HepG2 (cell line): ENCODE results near the gene IRF3. TPM values are rescaled to one million over a fixed set of nuclear protein-coding genes. Genes with fewer than 3 reads are reported as not detected.
A peak's percentile ranks its signal among the peaks of the same experiment; 100 is the strongest.

ENCODE experiments used
- AFF4 ChIP-seq: sonication (generic); formaldehyde crosslinking; IDR thresholded peaks from 2 replicates; pipeline ENCODE4 v1.4.0; 2020; ENCODE audit warnings: missing genetic modification reagents
- ARID2 ChIP-seq: sonication (generic); formaldehyde crosslinking; IDR thresholded peaks from 2 replicates; pipeline ENCODE4 v1.8.1; 2022; ENCODE audit warnings: mild to moderate bottlenecking, missing genetic modification reagents, borderline replicate concordance
- DMTF1 ChIP-seq: sonication (generic); formaldehyde crosslinking; IDR thresholded peaks from 2 replicates; pipeline ENCODE4 v1.4.0; 2020; ENCODE audit warnings: mild to moderate bottlenecking, missing genetic modification reagents
- ERF ChIP-seq: IDR thresholded peaks from 2 replicates; pipeline ENCODE4 v1.6.1; 2018; ENCODE audit warnings: missing biosample characterization, missing genetic modification reagents
- FLYWCH1 ChIP-seq: sonication (generic); formaldehyde crosslinking; IDR thresholded peaks from 2 replicates; pipeline ENCODE4 v1.8.1; 2023; ENCODE audit warnings: mild to moderate bottlenecking, missing genetic modification reagents
- HNRNPLL ChIP-seq: fragments of 200-400 bp; formaldehyde crosslinking; IDR thresholded peaks from 2 replicates; pipeline ENCODE4 v1.6.1; 2017; ENCODE audit warnings: mild to moderate bottlenecking, low read depth, low read length; ENCODE audit not compliant: poor library complexity, severe bottlenecking
- NCOA1 ChIP-seq: sonication (generic); formaldehyde crosslinking; IDR thresholded peaks from 2 replicates; pipeline ENCODE4 v1.9.0; 2021; ENCODE audit warnings: missing genetic modification reagents
- NCOA2 ChIP-seq: sonication (generic); formaldehyde crosslinking; IDR thresholded peaks from 2 replicates; pipeline ENCODE4 v1.8.0; 2022; ENCODE audit warnings: inconsistent platforms
- SRSF9 ChIP-seq: fragments of 200-400 bp; formaldehyde crosslinking; IDR thresholded peaks from 2 replicates; pipeline ENCODE4 v1.6.1; 2018; ENCODE audit warnings: borderline replicate concordance, mild to moderate bottlenecking, low read depth, low read length; ENCODE audit not compliant: insufficient read depth, poor library complexity, severe bottlenecking
- TERF1 ChIP-seq: sonication (generic); formaldehyde crosslinking; IDR thresholded peaks from 2 replicates; pipeline ENCODE4 v1.8.0; 2022; ENCODE audit warnings: mild to moderate bottlenecking, missing genetic modification reagents, moderate library complexity
- ZBTB43 ChIP-seq: sonication (generic); formaldehyde crosslinking; conservative IDR thresholded peaks from 2 replicates; pipeline ENCODE4 v1.4.0; 2020; ENCODE audit warnings: missing genetic modification reagents
- ZNF142 ChIP-seq: sonication (generic); formaldehyde crosslinking; IDR thresholded peaks from 2 replicates; pipeline ENCODE4 v1.4.0; 2020; ENCODE audit warnings: missing genetic modification reagents
- ZNF709 ChIP-seq: sonication (generic); formaldehyde crosslinking; IDR thresholded peaks from 2 replicates; pipeline ENCODE4 v1.5.0; 2020; ENCODE audit warnings: mild to moderate bottlenecking, missing genetic modification reagents
- polyA plus RNA-seq, 8 experiments: library from polyadenylated mRNA; depleted of rRNA in 3 of 8; stranded (reverse) in 7 of 8; unstranded in 1 of 8; fragments of >200 nt; fragmentation: Illumina TruSeq in 4 of 8; extraction: Trizol in 4 of 8; gene quantifications; 2 replicates each; pipeline versions ENCODE4 v1.2.1 to v1.2.3, GENCODE V29; 2011 to 2016; ENCODE audit warnings: low read depth in 4 of 8, missing spikeins in 1 of 8, mixed read lengths in 1 of 8; ENCODE audit not compliant: insufficient read depth in 1 of 8
- total RNA-seq, 5 experiments: library from RNA; depleted of rRNA; stranded (reverse); fragments of >200 nt; fragmentation: Illumina TruSeq; extraction: Trizol; gene quantifications; 2 replicates each; pipeline ENCODE4 v1.2.3, GENCODE V29; 2016; ENCODE audit warnings: low read depth in 1 of 5

Gene IRF3
- total and polyA plus RNA-seq, 2 of the 13 experiments (the other 11 are each of a cell fraction or from before 2014, with no cell fraction given) = 61.9 to 65.5 TPM

- TF ChIP-seq ZNF709 (CRISPR knock-in tag) (no peak), ERF (peak; percentile 34; the same call in 1 of the 2 replicates), FLYWCH1 (CRISPR knock-in tag) (no peak), TERF1 (CRISPR knock-in tag) (no peak), HNRNPLL (peak; percentile 94), ZBTB43 (no peak), SRSF9 (no peak), ARID2 (no peak), AFF4 (CRISPR knock-in tag) (no peak), NCOA2 (CRISPR knock-in tag) (no peak), DMTF1 (CRISPR knock-in tag) (0 out of 2 replicates have a peak, but pooled peaks have one; percentile 29), NCOA1 (CRISPR knock-in tag) (no peak), ZNF142 (CRISPR knock-in tag) (no peak)
Observed at GRCh38 chr19:49665351-49666119, at the start of gene IRF3, which contains the start of gene BCL2L12 (continued).
